SK-N-MC (cell line): Measurements from ENCODE around the gene DCN.

Experiments used
- EZH2 ChIP-seq: fragments of 200-600 bp; sonication (generic); IDR thresholded peaks from one replicate; pipeline ENCODE4 v1.6.1; 2017; ENCODE audit warnings: antibody characterized with exemption
- POLR2AphosphoS5 ChIP-seq: IDR thresholded peaks from 2 replicates; pipeline ENCODE4 v1.6.1; 2012; ENCODE audit warnings: mild to moderate bottlenecking, low read depth, low read length, borderline replicate concordance

- no peak for TF ChIP-seq EZH2
- no peak for TF ChIP-seq POLR2AphosphoS5
These were observed 3.3 kb downstream of the DCN start for GRCh38 chr12:91179315-91179714.
